Measurements from ENCODE around the gene HINT2. TPM values are rescaled to one million over a fixed set of nuclear protein-coding genes. Genes with fewer than 3 reads are reported as not detected.

HINT2 gene
- total RNA-seq, 1 donor from 2014 or later, result 48.1 TPM

GRCh38 chr9:35839926-35840325 is 25.1 kb upstream of the HINT2 start:
- Mint-ChIP-seq H3K9me3 (ENCODE audit: unreplicated experiment) (peaks cover 7% of the 10 kb centered on the region), H3K27me3 (ENCODE audit: unreplicated experiment) (peaks cover 8% of the 10 kb centered on the region), H3K36me3 (ENCODE audit: unreplicated experiment) (peaks cover 9% of the 10 kb centered on the region), H3K4me1 (ENCODE audit: low read depth, unreplicated experiment) (peaks cover 7% of the 10 kb centered on the region), H3K4me3 (ENCODE audit: unreplicated experiment) (no peak overlapping the region), H3K27ac (ENCODE audit: unreplicated experiment) (no peak overlapping the region)
- no peak for DNase-seq
- TF ChIP-seq, protein P1, sequence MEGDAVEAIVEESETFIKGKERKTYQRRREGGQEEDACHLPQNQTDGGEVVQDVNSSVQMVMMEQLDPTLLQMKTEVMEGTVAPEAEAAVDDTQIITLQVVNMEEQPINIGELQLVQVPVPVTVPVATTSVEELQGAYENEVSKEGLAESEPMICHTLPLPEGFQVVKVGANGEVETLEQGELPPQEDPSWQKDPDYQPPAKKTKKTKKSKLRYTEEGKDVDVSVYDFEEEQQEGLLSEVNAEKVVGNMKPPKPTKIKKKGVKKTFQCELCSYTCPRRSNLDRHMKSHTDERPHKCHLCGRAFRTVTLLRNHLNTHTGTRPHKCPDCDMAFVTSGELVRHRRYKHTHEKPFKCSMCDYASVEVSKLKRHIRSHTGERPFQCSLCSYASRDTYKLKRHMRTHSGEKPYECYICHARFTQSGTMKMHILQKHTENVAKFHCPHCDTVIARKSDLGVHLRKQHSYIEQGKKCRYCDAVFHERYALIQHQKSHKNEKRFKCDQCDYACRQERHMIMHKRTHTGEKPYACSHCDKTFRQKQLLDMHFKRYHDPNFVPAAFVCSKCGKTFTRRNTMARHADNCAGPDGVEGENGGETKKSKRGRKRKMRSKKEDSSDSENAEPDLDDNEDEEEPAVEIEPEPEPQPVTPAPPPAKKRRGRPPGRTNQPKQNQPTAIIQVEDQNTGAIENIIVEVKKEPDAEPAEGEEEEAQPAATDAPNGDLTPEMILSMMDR (IDR thresholded peaks at IDR 0.05; ENCODE audit: partially characterized antibody, unreplicated experiment), result no peak

DNA sequence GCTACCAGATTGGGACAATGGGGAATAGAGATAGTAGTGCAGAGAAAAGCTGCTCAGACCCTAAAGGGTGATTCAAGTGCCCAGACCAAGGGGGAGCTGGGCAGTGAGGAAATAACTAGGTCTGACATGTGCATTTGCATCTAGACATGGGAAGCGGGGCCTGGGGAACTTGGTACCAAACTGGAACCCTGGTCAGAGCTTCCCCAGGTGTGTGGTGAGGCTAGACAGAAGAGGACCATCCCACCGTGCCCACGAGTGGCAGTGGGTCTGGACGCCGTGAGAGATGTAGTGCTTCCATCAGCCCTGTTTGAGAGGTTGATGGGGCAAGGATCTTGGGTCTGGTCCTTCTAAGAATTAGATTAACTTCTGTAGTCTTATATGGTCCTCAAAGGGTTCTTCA is 21.8 kb upstream of the HINT2 start:
- peaks cover 13% of the 10 kb centered on the region for H3K27me3 Mint-ChIP-seq (ENCODE audit: unreplicated experiment)
- H3K4me1 Mint-ChIP-seq (ENCODE audit: low read depth, unreplicated experiment), result peaks cover 19% of the 10 kb centered on the region
- no peak overlapping the region for H3K4me3 Mint-ChIP-seq (ENCODE audit: unreplicated experiment)
- TF ChIP-seq, protein P1 (IDR thresholded peaks at IDR 0.05; ENCODE audit: partially characterized antibody, unreplicated experiment), result no peak
- DNase-seq, result no peak
- peaks cover 12% of the 10 kb centered on the region for H3K9me3 Mint-ChIP-seq (ENCODE audit: unreplicated experiment)
- H3K27ac Mint-ChIP-seq (ENCODE audit: unreplicated experiment), result no peak overlapping the region
- H3K36me3 Mint-ChIP-seq (ENCODE audit: unreplicated experiment), result peaks cover 16% of the 10 kb centered on the region

- peaks cover 22% of the 10 kb centered on the region for H3K4me1 Mint-ChIP-seq (ENCODE audit: low read depth, unreplicated experiment)
- no peak for DNase-seq
- no peak overlapping the region for H3K27ac Mint-ChIP-seq (ENCODE audit: unreplicated experiment)
- H3K4me3 Mint-ChIP-seq (ENCODE audit: unreplicated experiment), result no peak overlapping the region
- peaks cover 13% of the 10 kb centered on the region for H3K27me3 Mint-ChIP-seq (ENCODE audit: unreplicated experiment)
- TF ChIP-seq, protein P1 (IDR thresholded peaks at IDR 0.05; ENCODE audit: partially characterized antibody, unreplicated experiment), result no peak
- peaks cover 12% of the 10 kb centered on the region for H3K9me3 Mint-ChIP-seq (ENCODE audit: unreplicated experiment)
- peaks cover 16% of the 10 kb centered on the region for H3K36me3 Mint-ChIP-seq (ENCODE audit: unreplicated experiment)
Measured at GRCh38 chr9:35835766-35836165, 20.9 kb upstream of the HINT2 start.

- H3K4me3 Mint-ChIP-seq (ENCODE audit: unreplicated experiment), result no peak overlapping the region
- TF ChIP-seq, protein P1 (IDR thresholded peaks at IDR 0.05; ENCODE audit: partially characterized antibody, unreplicated experiment), result no peak
- DNase-seq, result no peak
- peaks cover 16% of the 10 kb centered on the region for H3K36me3 Mint-ChIP-seq (ENCODE audit: unreplicated experiment)
- H3K9me3 Mint-ChIP-seq (ENCODE audit: unreplicated experiment), result peaks cover 13% of the 10 kb centered on the region
- peaks cover 13% of the 10 kb centered on the region for H3K27me3 Mint-ChIP-seq (ENCODE audit: unreplicated experiment)
- peaks cover 26% of the 10 kb centered on the region for H3K4me1 Mint-ChIP-seq (ENCODE audit: low read depth, unreplicated experiment)
- H3K27ac Mint-ChIP-seq (ENCODE audit: unreplicated experiment), result no peak overlapping the region
Measured at GRCh38 chr9:35835216-35835632, 20.4 kb upstream of the HINT2 start.

DNA sequence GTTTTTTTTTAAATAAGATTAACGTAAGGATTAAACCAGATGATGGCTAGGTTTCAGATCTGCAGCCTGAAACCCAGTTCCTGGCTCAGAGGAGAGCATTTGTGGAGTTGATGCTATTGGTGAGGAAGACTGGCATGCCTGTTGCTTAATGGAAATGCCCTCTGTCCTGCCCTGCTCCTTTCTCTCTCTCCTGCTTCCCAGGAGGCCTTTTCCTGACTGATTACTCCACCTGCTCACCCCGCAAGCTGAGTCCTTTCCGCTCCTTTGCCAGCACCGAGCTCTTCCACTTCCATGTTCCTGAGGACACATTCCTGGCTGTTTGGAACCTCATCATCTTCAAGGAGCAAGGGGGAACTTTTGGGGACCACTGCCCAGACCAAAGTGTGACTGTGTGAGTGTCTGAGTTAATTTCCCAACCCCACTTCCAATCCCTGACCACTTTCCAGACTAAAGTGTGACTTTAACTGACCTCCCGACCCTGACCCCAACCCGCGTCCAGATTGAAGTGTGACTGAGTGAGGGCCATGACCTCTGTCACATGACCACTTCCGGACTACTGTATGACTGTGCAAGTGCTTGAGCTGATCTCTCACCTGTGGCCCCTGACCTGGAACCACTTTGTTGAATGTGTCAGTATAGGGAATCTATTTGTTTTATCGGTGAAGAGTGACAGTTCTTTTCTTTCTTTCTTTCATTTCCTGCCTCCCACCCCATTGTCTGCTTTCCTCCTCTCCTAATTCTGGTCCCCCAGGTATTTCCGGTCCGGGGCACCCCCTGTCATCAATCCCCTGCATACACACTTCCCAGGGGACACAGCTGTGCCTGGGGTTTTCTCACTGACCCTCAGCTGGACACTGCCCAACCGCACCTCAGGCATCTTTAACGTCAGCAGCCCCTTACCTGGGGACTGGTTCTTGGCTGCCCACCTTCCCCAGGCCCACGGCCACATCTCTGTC is 19.7 kb upstream of the HINT2 start:
- Mint-ChIP-seq H3K4me1 (ENCODE audit: low read depth, unreplicated experiment) (peaks cover 33% of the 10 kb centered on the region), H3K9me3 (ENCODE audit: unreplicated experiment) (peaks cover 9% of the 10 kb centered on the region), H3K27me3 (ENCODE audit: unreplicated experiment) (peaks cover 10% of the 10 kb centered on the region), H3K36me3 (ENCODE audit: unreplicated experiment) (peaks cover 16% of the 10 kb centered on the region), H3K4me3 (ENCODE audit: unreplicated experiment) (peak overlapping the region; percentile 39), H3K27ac (ENCODE audit: unreplicated experiment) (no peak overlapping the region)
- TF ChIP-seq, protein P1 (IDR thresholded peaks at IDR 0.05; ENCODE audit: partially characterized antibody, unreplicated experiment), result no peak
- no peak for DNase-seq

All from glutamatergic neuron (in vitro differentiated cells).